ENCODE data around the gene PROX1. TPM values are rescaled to one million over a fixed set of nuclear protein-coding genes. Genes with fewer than 3 reads are reported as not detected.

PROX1 gene
- total RNA-seq, 2 donors from 2014 or later = 0.21 to 4.3 TPM

DNA sequence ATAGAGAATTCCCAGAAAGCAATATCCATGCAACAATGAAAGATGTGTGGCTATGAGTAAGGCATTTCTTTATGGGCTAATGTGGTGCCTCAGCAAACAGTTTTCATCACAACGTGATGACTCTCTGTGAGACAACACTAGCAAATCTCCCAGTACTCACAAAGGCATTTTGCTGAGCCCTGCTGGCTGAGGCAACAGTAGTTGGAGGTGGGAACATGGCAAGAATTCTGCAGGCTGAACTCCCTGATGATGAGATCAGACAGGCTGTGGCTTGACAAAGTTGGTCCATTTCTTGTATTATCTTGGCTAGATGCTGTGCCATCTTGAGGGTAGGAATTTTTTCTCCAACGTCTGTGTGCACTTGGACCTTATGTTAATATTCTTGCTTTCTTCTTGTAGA lies 24.6 kb downstream of the PROX1 start:
- H3K27ac ChIP-seq = no peak overlapping the region
- no peak overlapping the region for H3K4me3 ChIP-seq
- TF ChIP-seq, protein P1, sequence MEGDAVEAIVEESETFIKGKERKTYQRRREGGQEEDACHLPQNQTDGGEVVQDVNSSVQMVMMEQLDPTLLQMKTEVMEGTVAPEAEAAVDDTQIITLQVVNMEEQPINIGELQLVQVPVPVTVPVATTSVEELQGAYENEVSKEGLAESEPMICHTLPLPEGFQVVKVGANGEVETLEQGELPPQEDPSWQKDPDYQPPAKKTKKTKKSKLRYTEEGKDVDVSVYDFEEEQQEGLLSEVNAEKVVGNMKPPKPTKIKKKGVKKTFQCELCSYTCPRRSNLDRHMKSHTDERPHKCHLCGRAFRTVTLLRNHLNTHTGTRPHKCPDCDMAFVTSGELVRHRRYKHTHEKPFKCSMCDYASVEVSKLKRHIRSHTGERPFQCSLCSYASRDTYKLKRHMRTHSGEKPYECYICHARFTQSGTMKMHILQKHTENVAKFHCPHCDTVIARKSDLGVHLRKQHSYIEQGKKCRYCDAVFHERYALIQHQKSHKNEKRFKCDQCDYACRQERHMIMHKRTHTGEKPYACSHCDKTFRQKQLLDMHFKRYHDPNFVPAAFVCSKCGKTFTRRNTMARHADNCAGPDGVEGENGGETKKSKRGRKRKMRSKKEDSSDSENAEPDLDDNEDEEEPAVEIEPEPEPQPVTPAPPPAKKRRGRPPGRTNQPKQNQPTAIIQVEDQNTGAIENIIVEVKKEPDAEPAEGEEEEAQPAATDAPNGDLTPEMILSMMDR (IDR thresholded peaks at IDR 0.05) = no peak
- ATAC-seq (ENCODE audit: insufficient number of reproducible peaks, low FRiP score, low read depth) (no peak), DNase-seq (ENCODE audit: low spot score) (no peak)
- no peaks in the 10 kb centered on the region for H3K4me1 ChIP-seq (ENCODE audit: control insufficient read depth in 1 of 2, low read depth in 2 of 2)
- H3K9me3 ChIP-seq = no peaks in the 10 kb centered on the region
- no peaks in the 10 kb centered on the region for H3K27me3 ChIP-seq (replicated peaks; ENCODE audit: insufficient read depth)
- no peaks in the 10 kb centered on the region for H3K36me3 ChIP-seq

DNA sequence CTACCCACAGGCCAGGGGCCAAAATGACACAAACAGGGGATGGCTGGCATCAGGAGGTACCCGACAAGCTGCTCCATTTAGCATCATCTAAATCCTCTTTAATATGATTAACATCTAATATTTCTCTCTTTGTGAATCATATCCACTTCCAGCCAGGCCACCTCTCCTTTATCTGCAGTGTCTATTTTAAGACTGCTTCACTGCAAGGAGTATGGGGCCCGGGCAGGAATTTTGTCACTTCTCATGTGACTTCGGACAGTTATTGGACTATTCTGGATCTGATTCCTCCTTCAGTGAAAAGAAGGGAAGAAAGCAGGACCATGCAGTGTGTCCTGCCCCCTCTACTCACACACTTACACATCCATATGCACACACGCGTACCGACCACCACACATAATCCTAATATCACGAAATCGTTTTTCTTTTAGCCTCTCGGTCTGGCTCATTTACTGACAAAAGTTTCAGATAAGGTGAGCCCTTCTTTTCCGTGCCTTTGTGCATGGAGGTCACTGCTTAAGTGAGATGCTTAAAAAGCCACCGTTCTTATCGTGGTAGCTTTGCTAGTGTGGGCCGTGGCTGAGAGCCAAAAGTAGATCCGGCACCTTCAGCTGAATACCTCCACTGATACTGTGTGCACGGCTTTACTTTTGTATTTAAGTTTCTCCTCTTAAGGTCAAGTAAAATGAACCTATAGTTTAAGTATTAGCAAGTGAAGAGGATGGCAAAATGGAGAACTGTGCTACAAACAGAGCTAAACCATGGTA lies 26.0 kb downstream of the PROX1 start:
- Histone ChIP-seq H3K4me1 (ENCODE audit: control insufficient read depth in 1 of 2, low read depth in 2 of 2) (no peaks in the 10 kb centered on the region), H3K27me3 (replicated peaks; ENCODE audit: insufficient read depth) (no peaks in the 10 kb centered on the region), H3K4me3 (no peak overlapping the region), H3K36me3 (no peaks in the 10 kb centered on the region), H3K9me3 (no peaks in the 10 kb centered on the region), H3K27ac (no peak overlapping the region)
- TF ChIP-seq, protein P1 (IDR thresholded peaks at IDR 0.05) = no peak
- no peak for ATAC-seq (ENCODE audit: insufficient number of reproducible peaks, low FRiP score, low read depth)
- DNase-seq (ENCODE audit: low spot score) = no peak

DNA sequence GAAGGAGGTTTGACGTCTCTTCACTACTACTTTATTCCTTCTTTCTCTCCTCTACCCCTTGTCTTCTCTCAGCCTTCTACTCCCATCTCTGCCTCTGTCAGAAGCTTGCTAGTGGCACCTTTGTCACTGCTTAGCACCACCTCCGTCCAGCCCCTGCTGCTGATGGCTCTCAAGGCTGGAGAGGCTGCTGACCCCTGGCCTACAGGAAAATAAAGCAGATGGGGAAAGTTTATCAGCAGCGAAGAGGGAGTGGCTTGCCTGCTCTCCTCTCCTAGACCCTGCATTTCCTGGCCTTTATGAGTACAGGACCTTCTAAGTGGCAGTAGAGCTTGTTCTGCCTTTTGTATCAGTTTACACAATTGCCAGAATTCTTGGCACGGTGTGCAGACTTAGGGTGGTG lies 27.0 kb downstream of the PROX1 start:
- H3K9me3 ChIP-seq = no peaks in the 10 kb centered on the region
- TF ChIP-seq, protein P1 (IDR thresholded peaks at IDR 0.05) = no peak
- no peaks in the 10 kb centered on the region for H3K4me1 ChIP-seq (ENCODE audit: control insufficient read depth in 1 of 2, low read depth in 2 of 2)
- H3K27ac ChIP-seq = no peak overlapping the region
- H3K27me3 ChIP-seq (replicated peaks; ENCODE audit: insufficient read depth) = no peaks in the 10 kb centered on the region
- no peaks in the 10 kb centered on the region for H3K36me3 ChIP-seq
- H3K4me3 ChIP-seq = no peak overlapping the region
- DNase-seq (ENCODE audit: low spot score) = no peak
- no peak for ATAC-seq (ENCODE audit: insufficient number of reproducible peaks, low FRiP score, low read depth)

DNA sequence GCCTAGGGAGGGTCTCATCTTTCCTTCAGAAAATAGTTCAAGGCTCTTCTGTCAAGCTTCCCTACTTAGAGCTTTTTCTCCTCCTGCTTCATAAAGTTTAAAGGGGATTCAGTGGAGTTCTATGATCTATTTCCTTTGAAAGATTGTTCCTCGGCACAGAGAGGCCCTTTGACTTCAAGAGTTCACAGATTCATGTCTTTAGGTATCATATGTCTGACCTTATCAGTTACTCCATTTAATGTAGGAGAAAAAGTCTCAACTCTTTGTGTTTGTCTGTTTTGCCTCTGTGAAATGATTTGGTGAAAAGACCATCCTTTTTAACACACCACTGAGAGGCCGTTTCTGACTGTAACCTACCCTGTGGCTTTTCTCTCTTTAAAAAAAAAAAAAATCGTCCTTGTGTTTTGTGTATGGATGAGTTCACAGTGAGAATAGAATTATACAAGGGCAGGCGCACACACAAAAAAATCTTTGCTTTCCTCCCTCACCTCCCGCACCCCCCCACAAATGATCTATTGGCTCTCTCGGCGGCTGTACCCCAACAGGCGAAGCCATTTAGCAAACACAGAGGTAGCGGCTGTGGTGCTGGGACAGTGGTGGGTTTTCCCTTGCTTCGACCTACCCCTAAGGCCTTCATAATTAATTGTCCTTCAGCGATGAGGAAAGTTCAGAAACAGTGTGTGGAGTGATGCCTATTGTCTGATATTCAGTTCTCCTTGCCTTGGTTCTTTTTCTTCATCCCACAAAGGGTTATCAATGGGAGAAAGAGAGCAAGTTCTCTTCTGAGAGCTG lies 29.6 kb downstream of the PROX1 start:
- Histone ChIP-seq H3K4me1 (ENCODE audit: control insufficient read depth in 1 of 2, low read depth in 2 of 2) (no peaks in the 10 kb centered on the region), H3K27ac (no peak overlapping the region), H3K9me3 (no peaks in the 10 kb centered on the region), H3K36me3 (no peaks in the 10 kb centered on the region), H3K27me3 (replicated peaks; ENCODE audit: insufficient read depth) (no peaks in the 10 kb centered on the region), H3K4me3 (no peak overlapping the region)
- DNase-seq (ENCODE audit: low spot score) (no peak), ATAC-seq (ENCODE audit: insufficient number of reproducible peaks, low FRiP score, low read depth) (no peak)
- TF ChIP-seq, protein P1 (IDR thresholded peaks at IDR 0.05) = no peak
